Type B pancreatic cell (in vitro differentiated cells): ENCODE measurements around the gene GAREM1. TPM values are rescaled to one million over a fixed set of nuclear protein-coding genes. Genes with fewer than 3 reads are reported as not detected.
A peak's percentile ranks its signal among the peaks of the same experiment; 100 is the strongest.

Experiments used
- DNase-seq: peaks from one replicate; pipeline ENCODE4 v3.0.0; 2021; ENCODE audit warnings: mixed read lengths; ENCODE audit not compliant: unreplicated experiment; ENCODE audit errors: extremely low spot score
- H3K27ac Mint-ChIP-seq: 2 replicates; pipeline ENCODE4 v1.8.0; 2021; ENCODE audit warnings: mild to moderate bottlenecking, mixed read lengths
- H3K27me3 Mint-ChIP-seq: 2 replicates; pipeline ENCODE4 v1.8.0; 2021; ENCODE audit warnings: mixed read lengths
- H3K36me3 Mint-ChIP-seq: 2 replicates; pipeline ENCODE4 v1.8.0; 2021; ENCODE audit warnings: mixed read lengths
- H3K4me1 Mint-ChIP-seq: one replicate; pipeline ENCODE4 v1.8.0; 2021; ENCODE audit warnings: mixed read lengths; ENCODE audit not compliant: unreplicated experiment
- H3K4me3 Mint-ChIP-seq: 2 replicates; pipeline ENCODE4 v1.8.0; 2021; ENCODE audit warnings: mild to moderate bottlenecking, mixed read lengths
- H3K9me3 Mint-ChIP-seq: 2 replicates; pipeline ENCODE4 v1.8.0; 2021; ENCODE audit warnings: mixed read lengths
- total RNA-seq: library from RNA; stranded (reverse); gene quantifications from 2 replicates; pipeline ENCODE4 v1.2.1, GENCODE V29; 2021; ENCODE audit warnings: low replicate concordance
- TF ChIP-seq, protein P1 (sequence below): fragments of 200-600 bp; sonication (generic); conservative IDR thresholded peaks from 2 replicates; pipeline ENCODE4 v1.5.0; 2021; ENCODE audit warnings: antibody characterized with exemption, mild to moderate bottlenecking

The GAREM1 gene
- total RNA-seq, 1 donor from 2014 or later: 17.8 TPM

DNA sequence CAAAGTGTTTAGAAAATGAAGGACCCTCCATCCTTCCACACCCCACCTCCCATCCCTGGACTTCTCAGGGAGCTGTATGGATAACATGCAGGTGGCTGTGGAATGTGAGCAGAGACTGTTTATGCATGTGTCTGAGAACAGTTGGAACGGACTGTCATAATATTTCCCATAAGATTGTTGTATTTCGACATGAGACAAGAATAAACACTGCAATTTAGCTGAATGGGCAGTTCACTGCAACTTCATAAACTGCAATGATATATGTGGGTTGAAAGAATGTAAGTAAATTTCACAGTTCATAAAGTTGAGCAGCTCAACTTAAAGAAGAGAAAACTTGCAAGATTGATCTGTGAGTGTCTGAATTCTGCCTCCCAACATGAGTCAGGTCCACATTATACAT is 206.3 kb downstream of the GAREM1 start:
- H3K9me3 Mint-ChIP-seq: no peaks in the 10 kb centered on the region
- no peaks in the 10 kb centered on the region for H3K4me1 Mint-ChIP-seq
- no peaks in the 10 kb centered on the region for H3K27me3 Mint-ChIP-seq
- no peak for DNase-seq
- no peaks in the 10 kb centered on the region for H3K36me3 Mint-ChIP-seq
- TF ChIP-seq, protein P1, sequence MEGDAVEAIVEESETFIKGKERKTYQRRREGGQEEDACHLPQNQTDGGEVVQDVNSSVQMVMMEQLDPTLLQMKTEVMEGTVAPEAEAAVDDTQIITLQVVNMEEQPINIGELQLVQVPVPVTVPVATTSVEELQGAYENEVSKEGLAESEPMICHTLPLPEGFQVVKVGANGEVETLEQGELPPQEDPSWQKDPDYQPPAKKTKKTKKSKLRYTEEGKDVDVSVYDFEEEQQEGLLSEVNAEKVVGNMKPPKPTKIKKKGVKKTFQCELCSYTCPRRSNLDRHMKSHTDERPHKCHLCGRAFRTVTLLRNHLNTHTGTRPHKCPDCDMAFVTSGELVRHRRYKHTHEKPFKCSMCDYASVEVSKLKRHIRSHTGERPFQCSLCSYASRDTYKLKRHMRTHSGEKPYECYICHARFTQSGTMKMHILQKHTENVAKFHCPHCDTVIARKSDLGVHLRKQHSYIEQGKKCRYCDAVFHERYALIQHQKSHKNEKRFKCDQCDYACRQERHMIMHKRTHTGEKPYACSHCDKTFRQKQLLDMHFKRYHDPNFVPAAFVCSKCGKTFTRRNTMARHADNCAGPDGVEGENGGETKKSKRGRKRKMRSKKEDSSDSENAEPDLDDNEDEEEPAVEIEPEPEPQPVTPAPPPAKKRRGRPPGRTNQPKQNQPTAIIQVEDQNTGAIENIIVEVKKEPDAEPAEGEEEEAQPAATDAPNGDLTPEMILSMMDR: no peak
- H3K27ac Mint-ChIP-seq: no peak overlapping the region
- H3K4me3 Mint-ChIP-seq: no peak overlapping the region

DNA sequence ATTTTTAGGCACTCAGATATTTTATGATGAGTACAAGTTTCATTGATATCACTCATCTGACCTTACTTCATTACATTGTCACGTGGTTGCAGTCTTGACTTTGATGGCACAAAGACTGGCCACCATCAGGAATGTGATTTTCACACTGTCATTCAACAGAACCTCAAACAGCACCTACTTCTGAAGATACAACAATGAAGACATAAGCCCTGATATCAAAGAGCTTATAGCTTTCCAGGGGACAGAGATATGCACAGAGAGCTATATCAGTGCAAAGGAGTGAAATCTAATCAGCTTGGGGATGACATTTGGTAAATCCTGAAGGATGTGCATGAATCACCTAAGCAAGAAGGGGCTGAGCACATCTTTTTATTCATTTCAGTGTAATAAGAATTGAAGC is 208.6 kb downstream of the GAREM1 start:
- H3K4me3 Mint-ChIP-seq: no peak overlapping the region
- H3K36me3 Mint-ChIP-seq: no peaks in the 10 kb centered on the region
- H3K27ac Mint-ChIP-seq: no peak overlapping the region
- H3K27me3 Mint-ChIP-seq: no peaks in the 10 kb centered on the region
- TF ChIP-seq, protein P1: no peak
- DNase-seq: no peak
- no peaks in the 10 kb centered on the region for H3K4me1 Mint-ChIP-seq
- H3K9me3 Mint-ChIP-seq: no peaks in the 10 kb centered on the region

DNA sequence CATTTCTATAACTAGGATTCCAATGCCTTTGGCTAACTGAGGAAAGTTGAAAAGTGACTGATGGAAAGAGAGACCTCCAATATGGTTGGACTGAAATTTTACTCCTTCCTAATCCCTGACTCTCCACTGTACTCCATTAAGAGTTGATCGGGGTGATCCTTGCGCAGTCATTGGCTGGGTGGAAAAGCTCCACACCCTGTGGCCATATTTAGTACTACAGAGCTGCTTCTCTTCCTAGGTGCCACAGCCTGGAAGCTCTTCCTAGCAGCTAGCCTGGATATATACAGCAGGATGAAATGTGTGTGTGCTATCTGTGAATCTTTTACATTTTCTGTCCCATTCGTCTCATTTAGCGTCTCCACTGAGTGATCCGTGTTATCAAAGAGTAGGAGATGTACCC is 209.7 kb downstream of the GAREM1 start:
- Mint-ChIP-seq H3K9me3 (no peaks in the 10 kb centered on the region), H3K36me3 (no peaks in the 10 kb centered on the region), H3K4me3 (no peak overlapping the region), H3K4me1 (no peaks in the 10 kb centered on the region), H3K27ac (no peak overlapping the region), H3K27me3 (no peaks in the 10 kb centered on the region)
- no peak for DNase-seq
- TF ChIP-seq, protein P1: peak; percentile 51

DNA sequence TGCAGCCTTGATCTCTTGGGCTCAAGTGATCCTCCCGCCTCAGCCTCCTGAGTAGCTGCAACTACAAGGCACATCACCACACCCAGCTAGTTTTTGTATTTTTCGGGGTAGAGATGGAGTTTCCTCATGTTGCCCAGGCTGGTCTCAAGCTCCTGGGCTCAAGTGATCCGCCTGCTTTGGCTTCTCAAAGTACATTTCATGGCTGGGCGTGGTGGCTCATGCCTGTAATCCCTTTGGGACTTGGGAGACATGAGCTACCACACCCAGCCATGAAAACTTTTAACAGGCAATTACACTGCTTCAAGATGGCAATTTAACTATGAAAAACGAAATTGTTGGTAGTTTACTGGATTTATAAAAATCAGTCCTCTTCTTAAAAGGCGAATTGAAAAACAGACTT is 211.1 kb downstream of the GAREM1 start:
- no peak for DNase-seq
- Mint-ChIP-seq H3K36me3 (no peaks in the 10 kb centered on the region), H3K4me3 (no peak overlapping the region), H3K4me1 (no peaks in the 10 kb centered on the region), H3K27ac (no peak overlapping the region), H3K9me3 (no peaks in the 10 kb centered on the region), H3K27me3 (no peaks in the 10 kb centered on the region)
- TF ChIP-seq, protein P1: no peak

DNA sequence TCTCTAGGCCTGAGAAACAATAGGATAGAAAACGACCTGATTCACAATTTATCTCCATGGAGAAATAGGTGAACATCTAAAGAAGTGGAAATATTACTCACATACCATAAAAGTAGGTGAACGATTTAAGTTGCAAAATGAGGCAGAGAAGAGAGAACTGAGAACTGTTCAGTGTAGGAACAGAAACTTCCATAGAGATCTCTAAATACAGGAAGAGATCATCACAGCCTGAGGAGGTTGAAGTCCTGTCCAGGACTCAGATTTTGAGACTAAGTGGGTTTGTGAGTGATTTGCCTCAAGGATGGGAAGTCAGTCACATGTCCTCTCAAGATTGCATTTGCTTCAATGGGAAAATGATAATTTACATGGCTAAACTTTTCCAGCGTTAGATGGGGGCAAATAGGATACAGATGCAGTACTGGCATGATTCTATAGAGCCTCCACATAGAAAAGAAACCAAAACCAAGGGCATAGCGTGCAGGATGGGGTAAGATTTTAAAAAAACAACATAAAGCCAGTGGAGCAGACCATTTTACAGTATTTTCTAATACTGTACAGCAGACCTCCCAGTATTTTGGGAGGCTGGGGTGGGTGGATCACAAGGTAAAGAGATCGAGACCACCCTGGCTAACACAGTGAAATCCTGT is 212.0 kb downstream of the GAREM1 start:
- Mint-ChIP-seq H3K27me3 (no peaks in the 10 kb centered on the region), H3K36me3 (no peaks in the 10 kb centered on the region), H3K4me3 (no peak overlapping the region), H3K27ac (no peak overlapping the region), H3K4me1 (no peaks in the 10 kb centered on the region), H3K9me3 (no peaks in the 10 kb centered on the region)
- DNase-seq: no peak
- TF ChIP-seq, protein P1: no peak

DNA sequence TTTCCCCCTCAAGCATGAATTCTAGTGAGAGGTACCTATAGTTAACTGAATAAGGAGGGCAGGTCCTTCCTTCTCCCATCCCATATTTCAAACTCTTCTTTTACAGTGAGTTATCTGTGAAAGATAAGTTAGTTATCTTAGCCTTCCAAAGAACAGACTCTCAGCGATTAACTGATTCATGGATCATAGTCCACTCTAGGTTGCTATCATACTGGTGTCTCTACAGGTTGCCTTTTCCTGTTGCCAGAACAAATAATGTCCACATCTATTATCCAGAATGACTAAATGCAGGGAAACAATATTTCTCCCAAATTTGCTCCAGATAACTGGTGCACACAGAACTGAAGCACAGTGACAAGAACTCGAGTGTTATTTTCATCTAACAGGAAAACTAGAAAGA is 212.5 kb downstream of the GAREM1 start:
- H3K27me3 Mint-ChIP-seq: no peaks in the 10 kb centered on the region

More for the DNA sequence above, 212.5 kb downstream of the GAREM1 start:
- Mint-ChIP-seq H3K4me3 (no peak overlapping the region), H3K4me1 (no peaks in the 10 kb centered on the region), H3K9me3 (no peaks in the 10 kb centered on the region), H3K27ac (no peak overlapping the region), H3K36me3 (no peaks in the 10 kb centered on the region)
- DNase-seq: no peak
- TF ChIP-seq, protein P1: no peak
